MM.1S (cell line): ENCODE data around the gene CISD2.

ENCODE experiments used
- CTCF ChIP-seq: fragments of 300-600 bp; sonication (generic); IDR thresholded peaks from 2 replicates; pipeline ENCODE4 v1.5.1; 2016; ENCODE audit warnings: antibody characterized with exemption, low read length, mixed read lengths
- EZH2 ChIP-seq: fragments of 300-600 bp; sonication (generic); optimal IDR thresholded peaks from 2 replicates; pipeline ENCODE3; 2017; ENCODE audit warnings: low read depth, mild to moderate bottlenecking, antibody characterized with exemption, low read length, mixed read lengths

- TF ChIP-seq CTCF (no peak), EZH2 (no peak)
Measured at GRCh38 chr4:102862016-102862415, 6.8 kb upstream of the CISD2 start.
